ENCODE data around the gene C9orf153.
"Not testable (repeated sequence)": the region's sequence is repeated elsewhere in the genome, so short reads cannot be mapped to it uniquely, and the experiment has no call there.

C9orf153 gene

DNA sequence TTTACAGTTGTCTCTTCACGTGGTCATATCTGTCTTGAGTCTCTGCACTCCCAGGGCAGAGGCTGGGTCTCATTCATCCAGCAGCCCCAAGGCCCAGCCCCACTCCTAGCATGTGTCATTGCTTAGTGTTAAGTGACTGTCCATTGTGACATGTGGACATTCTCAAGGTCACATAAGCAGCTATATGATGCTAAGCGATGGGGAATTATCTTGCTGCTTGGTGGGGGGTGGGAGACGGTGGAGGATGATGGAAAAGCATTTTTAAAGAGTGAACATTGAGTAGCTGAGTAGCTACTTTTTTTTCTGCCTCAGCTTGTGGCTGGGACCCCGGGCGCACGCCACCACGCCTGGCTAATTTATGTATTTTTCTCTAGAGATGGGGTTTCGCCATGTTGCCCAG lies at the start of gene C9orf153:
Gene C9orf153 (minus strand): TSS at position 101 of the 400 bp plus-strand sequence. CDS start 30,054 bp downstream, outside the sequence.
- DNase-seq = no peak

DNA sequence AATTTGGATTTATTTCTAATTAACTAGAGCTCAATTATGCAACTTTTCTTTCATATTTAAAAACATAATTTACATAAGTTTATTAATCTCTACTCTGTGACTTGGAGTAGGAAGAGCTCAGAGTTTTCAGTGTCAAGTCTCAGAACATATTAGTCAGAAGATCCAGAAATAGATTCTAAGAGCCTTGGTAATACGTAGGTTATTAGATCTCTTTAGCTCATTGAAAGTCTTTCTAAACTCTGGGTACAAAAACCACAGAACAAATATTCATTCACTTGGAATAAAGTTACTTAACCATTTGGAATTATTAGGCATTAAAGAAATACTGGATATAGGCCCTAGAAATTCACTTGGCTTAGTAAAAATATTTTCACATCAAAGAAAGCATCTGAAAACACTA lies 49.2 kb upstream of the C9orf153 start:
- no peak for DNase-seq

DNA sequence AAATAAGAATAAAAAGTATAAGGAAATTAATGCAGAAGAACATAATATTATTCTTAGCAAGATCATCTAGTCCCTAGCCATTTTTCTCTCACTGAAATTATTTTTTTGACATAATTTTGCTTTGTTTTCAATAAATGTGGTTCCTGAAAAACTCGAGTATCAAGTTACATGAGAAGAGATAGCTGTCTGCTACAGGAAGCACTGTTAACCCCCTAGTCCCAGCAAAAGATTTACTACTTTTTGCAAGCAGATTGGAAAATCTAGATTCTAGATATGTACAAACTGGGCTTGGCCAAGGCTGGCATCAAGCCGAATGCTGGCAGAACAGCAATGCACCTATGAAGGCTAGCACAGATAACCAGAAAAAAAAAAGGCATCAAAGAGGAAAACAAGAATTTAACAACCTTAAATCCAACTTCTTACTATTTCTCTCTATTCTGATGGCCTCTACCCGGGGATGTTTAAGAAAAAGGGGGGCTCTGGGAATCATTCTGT lies 44.8 kb upstream of the C9orf153 start:
- no peak for DNase-seq

DNA sequence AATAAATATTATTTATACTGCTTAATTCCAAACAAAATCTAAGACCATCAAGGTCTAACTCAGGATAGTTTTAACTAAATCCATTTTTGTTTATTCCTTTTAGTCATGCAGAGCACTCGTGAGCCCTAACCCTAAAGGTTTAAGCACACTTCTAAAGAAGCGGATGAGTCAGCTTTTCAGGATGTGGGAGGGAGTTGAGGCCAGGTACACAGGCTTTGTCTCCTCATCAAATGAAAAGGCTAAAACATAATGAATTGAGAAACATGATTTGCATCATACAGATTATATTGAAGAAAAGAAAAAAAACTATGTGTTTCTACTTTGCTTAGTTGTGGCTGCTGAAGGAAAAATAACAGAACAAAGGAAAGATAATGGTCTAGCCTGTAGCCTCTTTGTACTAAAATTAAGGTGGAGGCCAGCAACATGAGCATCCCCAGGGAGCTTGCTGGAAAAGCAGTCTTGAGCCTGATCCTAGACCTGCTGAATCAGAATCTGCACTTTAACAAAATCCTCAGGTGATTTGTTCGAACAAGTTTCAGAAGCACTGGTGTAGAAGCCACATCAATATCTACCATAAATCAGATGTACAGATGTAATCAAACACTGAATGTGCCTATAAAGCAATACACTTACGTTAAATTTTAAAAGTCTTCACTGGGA lies 44.0 kb upstream of the C9orf153 start:
- DNase-seq = peak; percentile 26

DNA sequence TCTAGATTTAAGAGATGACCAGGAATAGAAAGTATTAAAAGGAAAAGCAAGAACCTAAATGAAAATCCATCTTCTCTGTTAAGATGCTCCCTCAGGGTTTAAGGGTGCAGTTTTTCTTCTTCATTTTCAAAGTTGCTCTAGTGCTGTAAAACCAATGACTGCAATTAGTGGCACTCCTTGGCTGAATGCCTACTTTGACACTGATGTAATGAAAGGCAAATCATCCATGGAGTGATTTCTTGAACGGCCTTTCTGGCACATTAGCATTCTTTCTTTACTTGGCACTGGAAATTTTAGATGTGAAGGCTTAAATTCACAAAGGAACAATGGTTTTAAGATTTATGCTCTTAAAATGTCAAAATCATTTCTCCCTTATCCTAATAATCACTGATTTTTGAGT lies 42.2 kb upstream of the C9orf153 start:
- no peak for DNase-seq

DNA sequence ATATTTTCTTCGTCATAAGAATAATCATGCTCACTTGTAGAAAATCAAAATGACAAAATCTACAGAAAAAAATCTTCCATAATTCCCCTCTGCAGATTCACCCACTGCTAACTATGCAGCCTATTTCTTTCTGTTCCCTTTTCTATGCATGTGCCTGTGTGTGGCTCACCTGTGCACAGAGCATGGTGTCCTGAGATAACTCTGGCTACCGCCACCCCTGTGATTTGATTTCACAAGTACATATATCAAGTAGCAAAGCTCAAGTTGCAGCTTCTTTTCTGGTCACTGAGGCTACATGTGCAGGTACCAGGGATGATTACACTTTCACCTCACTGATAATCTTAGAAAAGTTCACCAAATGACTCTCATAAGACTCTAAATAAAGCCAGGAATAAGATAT lies 41.2 kb upstream of the C9orf153 start:
- no peak for DNase-seq

DNA sequence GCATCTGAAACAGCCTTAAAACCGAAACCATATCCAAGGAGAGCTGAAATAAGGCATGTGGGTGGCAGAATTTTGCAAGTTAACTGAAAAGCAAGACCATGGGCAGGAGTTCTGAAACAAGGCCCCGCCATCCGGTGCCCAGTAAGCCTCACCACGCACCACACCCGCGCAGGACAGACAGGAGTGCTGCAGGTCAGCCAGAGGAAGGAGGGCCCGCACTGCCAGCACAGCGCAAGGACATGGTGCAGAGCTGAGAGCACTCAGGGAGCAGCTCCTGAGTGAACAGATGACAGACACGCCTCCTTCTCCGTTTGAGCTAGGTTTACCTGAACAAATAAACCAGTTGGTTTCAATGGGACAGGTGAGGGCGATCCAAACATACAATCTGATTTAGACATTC lies 39.4 kb upstream of the C9orf153 start:
- no peak for DNase-seq

DNA sequence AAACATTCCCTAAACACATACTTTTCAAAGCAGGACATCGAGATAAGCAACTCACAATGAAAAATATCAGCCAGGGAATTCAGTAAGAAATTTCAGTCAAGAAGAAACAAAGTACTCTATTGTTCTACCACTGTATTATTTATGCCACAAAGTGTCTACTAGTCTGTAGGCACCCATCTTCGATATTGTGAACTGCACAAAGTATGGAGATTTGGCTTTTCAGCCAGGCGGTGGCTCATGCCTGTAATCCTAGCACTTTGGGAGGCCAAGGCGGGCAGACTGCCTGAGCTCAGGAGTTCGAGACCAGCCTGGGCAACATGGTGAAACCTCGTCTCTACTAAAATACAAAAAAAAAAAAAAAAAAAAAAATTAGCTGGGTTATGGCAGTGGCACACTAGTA lies 30.9 kb upstream of the C9orf153 start:
- not testable (repeated sequence) for DNase-seq

DNA sequence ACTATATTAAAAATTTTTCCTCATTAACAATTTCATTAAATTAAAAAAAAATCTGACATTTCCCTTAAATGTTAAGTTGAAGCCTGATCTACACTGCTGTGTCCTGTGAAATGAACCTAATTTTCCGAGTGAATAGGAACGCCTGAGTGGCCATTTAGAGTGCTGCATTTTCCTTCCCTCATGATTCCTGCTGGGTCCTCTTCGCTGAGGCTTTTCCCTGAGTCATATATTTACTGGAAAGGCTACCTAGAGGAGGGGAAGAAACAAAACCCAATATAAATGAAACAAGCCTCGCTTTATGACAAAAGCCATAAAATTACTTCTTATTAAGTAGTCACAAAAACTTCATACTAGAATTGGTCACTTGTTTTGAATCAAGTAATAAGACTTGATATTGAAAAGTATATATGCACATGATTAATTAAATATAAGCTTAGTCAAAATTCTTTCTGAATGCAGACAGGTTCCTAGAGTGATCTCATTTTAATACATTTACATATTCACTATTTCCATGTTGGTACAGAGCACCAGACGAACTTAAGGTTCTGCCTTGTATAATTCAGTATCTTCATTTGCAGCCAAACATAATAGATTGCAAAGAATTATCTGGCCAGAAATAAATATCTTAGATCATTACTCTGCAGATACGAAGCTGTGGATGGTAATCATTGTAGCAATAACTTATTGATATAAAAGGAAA lies 29.2 kb upstream of the C9orf153 start:
- no peak for DNase-seq

DNA sequence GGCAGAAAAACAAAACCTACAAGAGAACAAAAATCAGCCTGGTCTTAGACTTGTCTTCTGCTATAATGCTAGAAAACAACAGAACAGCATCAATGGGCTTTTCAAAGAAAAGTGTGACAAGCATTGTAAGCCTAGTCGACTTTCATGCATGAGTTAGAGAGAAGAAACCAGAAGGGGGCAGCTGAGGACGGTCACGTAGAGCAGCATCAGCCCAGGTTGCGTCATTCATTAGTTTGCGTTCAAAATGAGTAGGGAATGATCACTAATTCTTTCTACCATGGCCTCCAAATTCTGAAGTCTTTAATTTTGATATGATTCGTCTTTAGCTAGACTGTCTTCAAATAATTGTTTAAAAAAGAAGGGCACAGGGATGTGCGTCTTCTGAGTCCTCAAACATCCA lies 27.6 kb upstream of the C9orf153 start:
- DNase-seq = no peak

DNA sequence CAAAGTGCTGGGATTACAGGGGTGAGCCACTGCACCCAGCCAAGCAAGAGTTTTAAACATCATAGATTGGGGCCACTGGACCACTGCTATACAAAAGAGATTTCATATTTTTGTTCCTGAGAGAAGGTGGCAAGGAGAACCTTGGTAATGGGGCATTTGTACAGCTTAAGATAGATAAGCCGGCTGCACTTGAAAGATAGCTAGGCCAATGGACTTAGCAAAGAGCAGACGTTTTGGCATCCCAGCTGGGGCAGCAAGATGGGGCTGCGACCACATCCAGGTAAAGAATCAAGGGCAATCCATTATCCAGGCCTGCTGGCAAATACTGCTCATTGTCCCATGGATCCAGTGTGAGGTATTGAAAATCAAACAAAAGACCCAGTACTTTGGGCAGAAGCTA lies 26.8 kb upstream of the C9orf153 start:
- DNase-seq = no peak

DNA sequence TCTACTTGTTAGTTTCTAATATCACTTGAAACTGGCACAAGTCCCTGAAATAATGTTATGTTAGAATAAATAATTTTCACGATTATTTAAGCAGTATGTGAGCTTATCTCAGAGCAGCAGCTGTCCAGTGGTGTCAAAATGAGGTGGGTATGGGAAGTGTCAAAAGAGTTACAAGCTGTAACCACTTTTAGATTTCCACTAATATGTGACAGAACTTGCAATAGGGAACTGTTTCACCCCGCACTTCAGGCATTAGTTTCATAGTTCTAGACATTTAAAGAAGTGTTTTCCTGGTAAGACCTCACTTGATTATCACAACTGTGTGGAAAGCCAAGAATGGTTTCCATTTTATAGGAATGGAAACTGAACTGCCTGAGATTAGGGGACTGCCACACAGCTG lies 25.8 kb upstream of the C9orf153 start:
- DNase-seq = no peak

DNA sequence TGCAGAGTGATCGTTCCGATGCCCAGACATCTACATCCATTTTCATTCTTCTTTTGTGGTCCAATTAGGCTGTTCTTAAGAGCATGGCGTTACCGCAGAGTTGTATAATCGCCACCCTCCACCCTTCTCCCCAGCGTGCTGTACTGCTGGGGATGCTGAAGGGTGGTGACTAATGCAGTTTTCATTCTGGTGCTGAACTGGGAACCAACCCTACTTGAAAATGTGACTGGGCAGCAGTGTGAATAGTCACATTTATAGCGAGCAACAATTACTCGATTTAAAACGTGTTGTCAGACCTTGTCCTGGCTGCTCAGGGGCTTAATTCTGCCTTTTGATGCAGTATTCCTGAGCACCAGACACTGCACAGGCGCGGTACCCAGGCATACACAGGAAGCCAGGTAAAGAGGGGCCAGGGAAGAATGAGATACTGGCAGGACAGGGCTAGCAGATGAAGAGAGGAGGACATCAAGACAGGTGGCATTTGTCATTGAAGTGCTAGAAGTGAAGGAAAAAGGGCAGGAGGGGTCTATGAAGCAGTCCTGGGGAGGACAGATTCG lies 23.6 kb upstream of the C9orf153 start:
- no peak for DNase-seq

DNA sequence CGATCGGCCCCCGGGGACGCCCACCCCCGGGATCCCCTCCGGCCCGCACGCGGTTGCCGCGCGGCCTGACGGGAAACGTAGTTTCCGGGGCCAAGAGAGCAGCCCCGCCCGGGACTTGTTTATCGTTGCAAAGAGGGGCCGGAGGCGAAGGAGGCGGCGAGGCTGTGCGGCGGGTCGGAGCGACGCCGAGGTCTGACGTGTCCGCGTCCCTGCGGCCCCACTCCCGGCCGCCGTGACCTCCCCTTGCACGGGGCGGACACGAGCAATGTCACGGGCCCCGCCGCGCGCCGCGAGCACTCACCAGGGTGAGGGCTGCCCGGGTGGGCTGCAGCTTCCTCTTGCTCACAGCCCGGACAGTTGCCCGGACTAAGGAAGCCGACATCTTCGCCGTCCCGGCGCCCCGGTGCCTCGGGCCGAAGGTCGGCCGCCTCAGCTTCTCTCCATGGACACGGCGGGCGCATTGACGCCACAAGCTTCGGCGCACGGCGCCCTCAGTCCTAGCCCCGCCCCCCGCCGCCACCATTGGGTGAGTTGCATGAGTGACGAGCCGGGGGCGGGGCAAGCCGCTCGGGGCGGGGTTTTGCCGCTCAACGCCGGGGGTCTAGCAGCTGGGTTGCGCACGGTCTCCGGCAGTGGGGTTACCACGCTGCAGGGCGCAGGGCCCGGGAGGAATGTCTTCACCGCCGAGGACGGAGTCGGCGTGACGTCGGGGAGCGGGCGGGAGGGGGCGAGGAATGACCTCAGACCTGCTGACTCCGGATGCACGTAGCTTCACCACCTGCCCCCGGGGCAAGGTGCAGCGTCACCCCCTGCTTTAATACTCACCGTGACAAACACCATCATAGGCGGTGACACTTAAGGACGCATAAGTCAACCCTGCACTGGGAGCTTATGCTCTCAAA lies 22.9 kb upstream of the C9orf153 start, which contains the start of gene ISCA1:
Gene ISCA1 (minus strand): TSS at position 462 of the 902 bp plus-strand sequence. CDS start 80 bp downstream, at position 382.
- peak; percentile 100 for DNase-seq

DNA sequence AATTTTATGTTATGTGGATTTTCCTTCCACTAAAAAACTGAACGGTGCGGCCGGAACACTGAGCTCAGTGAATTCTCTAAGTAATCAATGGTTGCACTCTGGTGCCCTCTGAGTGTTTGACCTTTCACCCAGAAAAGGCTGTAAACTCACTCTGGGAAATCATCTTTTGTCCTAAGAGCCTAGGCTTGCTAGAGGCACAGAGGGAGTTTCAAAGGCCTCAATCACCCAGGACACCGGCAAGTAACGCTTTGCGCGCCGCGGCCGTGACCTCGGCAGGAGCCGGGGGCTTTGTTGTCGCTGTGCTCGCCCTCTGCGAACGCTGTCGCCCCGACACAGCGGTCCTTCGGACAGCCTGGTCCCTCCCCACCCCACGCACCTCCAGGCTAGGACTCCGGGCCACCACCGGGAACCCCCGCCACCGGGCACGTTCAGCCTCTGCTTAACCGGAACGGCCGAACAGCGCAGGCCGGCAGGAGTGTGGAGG lies 22.2 kb upstream of the C9orf153 start:
- DNase-seq = no peak

DNA sequence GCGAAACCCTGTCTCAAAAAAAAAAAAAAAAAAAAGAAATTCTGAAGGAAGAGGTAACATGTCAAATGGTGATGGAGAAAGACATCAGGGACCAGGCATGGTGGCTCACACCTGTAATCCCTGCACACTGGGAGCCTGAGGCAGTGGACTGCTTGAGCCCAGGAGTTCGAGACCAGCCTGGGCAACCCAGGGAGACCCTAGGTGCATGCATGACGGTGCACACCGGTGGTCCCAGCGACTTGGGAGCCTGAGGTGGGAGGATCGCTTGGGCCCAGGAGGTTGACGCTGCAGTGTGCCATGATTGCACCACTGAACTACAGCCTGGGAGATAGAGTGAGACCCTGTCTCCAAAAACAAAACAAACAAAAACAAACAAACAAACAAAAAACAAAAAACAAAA lies 21.1 kb upstream of the C9orf153 start:
- no peak for DNase-seq

DNA sequence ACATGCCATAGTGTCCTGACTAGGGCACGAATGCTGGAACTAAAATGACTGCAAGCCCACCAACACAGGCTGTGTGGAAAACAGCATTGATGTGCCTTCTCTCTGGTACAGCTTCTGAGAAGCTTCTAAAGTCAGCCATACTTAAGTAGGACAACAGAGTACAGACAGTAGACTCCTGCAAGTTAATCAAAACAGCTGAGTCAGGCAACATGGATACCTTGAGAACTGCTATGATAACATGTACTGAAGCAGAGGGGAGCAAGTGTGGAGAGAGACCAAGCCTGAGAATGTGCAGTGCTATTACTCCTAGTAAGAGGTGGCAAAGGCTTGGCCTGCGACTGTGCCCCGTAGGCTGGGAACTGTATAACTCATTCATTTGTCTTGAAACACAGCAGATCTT lies 20.4 kb upstream of the C9orf153 start:
- no peak for DNase-seq

DNA sequence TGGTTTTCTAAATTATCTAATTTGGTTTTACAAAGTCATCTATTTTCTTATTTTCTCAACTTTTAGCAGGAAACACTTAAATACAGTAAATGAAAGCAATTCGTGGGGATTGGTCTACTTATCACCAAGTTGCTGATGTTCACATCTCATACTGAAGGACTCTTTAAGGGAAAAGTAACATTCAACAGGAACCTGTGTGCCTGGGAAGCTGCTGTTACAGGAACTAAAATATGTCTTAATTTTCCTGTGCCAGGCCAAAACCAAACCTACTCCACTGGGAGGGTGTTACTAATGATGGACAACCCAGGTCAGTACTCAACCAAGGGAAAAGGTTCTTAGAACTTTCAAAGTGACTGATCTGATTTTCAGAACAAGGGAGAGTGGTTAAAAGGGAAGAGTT lies 17.6 kb upstream of the C9orf153 start:
- no peak for DNase-seq

DNA sequence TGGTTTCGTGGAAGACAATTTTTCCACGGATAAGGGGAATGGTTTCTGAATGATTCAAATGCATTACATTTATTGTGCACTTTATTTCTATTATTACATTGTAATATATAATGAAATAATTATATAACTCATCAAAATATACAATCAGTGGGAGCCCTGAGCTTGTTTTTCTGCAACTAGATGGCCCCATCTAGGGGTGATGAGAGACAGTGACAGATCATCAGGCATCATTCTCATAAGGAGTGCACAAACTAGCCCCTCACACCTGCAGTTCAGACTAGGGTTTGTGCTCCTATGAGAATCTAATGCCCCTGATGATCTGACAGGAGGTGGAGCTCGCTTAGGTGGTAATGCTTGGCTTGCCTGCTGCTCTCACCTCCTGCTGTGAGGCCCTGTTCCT lies 16.5 kb upstream of the C9orf153 start:
- DNase-seq = no peak

DNA sequence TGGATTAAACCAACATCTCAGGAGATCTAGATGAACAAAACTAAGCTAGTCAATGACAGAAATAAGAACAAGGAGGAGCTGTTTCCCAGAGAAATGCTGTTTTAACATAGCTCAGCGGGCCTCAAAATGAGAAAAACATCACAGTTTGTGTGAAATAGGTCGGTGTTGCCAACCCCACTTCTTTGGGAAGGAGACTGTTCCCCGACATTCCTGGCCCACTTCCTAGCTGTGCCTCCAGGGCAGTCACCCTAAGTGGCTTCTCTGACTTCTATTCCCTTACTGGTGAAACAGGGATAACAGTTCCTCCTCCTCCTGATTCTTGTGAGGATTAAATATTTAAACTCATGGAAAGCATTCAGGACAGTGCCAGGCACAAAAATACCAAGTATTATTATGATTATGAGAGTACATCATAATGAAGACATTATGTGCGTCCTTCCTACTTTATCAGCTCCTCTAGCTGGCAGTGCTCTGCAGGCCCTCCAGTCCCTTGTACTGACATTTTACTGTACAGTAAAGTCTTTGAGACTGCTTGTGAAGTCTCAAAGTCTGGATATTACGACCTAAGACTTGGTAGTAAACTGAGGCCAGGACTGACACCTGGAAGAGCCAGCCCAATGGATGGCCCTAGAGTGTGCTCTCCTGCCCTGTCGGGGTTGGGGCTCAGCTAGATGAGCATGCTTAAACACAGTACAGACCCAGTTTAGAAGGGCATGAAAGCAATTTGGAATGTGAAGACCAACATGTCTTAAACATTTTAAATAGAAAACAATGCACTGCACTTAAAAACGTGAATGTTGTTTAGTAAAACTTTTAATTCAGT lies 15.6 kb upstream of the C9orf153 start:
- DNase-seq = no peak

DNA sequence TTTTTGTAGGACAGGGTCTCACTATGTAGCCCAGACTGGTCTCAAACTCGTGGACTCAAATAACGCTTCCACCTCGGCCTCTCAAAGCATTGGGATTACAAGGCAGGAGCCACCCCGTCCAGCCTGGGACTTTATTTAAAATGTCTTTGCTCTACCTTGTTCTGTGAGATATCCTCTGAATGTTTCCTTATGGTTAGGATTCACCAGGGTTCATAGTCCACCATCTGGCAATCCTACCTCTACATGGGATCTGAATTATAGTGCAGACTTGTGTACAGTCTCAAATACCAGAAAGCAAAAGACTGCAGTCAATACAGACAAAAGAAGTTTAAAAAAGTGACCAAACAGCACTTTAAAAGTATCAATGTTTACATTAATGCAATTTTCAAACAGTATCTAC lies 12.8 kb upstream of the C9orf153 start:
- DNase-seq = no peak

DNA sequence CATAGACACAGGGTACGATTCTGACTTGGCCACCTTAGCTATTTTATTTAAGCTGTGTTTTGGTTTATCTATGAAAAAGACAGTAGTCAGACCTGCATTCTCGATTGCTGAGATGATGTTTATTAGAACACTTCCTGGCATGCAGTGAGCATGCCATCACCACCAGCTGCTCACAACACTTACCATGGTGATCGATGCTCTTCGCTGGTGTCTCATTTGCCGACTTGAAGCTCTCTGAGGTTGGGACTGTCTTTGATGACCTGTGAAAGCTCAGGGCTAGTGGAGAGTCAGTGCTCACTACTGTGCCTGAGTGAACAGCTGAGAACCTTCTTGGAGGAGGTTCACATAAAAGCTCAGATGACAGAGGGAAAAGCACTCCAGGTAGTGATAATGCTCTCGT lies 4.4 kb upstream of the C9orf153 start:
- DNase-seq = no peak

Measured in stimulated activated CD4-positive, alpha-beta T cell treated with anti-CD3 and anti-CD28 coated beads, Interleukin-4, amount 100 ng/mL, for 1 hour (primary cell).